SK-N-MC (cell line): Measurements from ENCODE around the gene SEZ6.

Experiments
- FOXP2 ChIP-seq: optimal IDR thresholded peaks from 2 replicates; pipeline ENCODE3; 2011; ENCODE audit warnings: mild to moderate bottlenecking, moderate library complexity; ENCODE audit not compliant: insufficient read depth; ENCODE audit errors: extremely low read length, control extremely low read depth
- POLR2AphosphoS5 ChIP-seq: IDR thresholded peaks from 2 replicates; pipeline ENCODE4 v1.6.1; 2012; ENCODE audit warnings: mild to moderate bottlenecking, low read depth, low read length, borderline replicate concordance

DNA sequence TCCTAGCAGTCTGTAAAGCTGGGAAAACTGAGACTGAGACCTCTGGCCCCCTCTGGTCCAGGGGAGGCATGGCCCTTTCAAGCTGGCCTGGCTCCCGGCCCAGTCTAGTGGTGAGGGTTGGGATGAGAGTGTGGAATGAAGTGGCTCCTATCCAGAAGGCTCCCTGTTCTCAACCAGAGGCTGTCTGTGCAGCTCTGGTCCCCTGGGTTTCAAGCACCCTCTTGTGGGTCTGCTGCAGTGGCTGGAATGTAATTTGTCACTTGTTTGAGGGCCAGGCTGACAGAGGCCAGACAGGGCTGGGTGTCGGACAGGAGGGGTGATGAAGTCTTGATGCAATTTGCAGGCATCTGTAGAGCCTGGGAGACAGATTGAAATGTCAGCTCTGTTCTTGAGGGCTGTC lies 32.4 kb downstream of the SEZ6 start:
- TF ChIP-seq POLR2AphosphoS5 (no peak), FOXP2 (no peak)
